ENCODE data around the gene TSPAN13. TPM values are rescaled to one million over a fixed set of nuclear protein-coding genes. Genes with fewer than 3 reads are reported as not detected.

Gene TSPAN13
- total and polyA plus RNA-seq, 2 of the 8 experiments (the other 6 are each of a cell fraction or from before 2014, with no cell fraction given) = 15.3 to 28.1 TPM

GRCh38 chr7:16708511-16708910, 45.0 kb upstream of the TSPAN13 start:
- no peak for TF ChIP-seq RFX5 (IDR thresholded peaks at IDR 0.05; ENCODE audit: borderline replicate concordance, low read depth, low read length)
- no peak for TF ChIP-seq TCF12 (IDR thresholded peaks at IDR 0.05; ENCODE audit: low read depth, low read length)
- TF ChIP-seq USF2 (IDR thresholded peaks at IDR 0.05; ENCODE audit: low read length) = no peak
- no peak for TF ChIP-seq SAP30 (IDR thresholded peaks at IDR 0.05; ENCODE audit: insufficient read depth, insufficient replicate concordance, low read length)
- TF ChIP-seq ZNF274 (IDR thresholded peaks at IDR 0.05; ENCODE audit: borderline replicate concordance, extremely low read depth, low read length) = no peak
- TF ChIP-seq MAX (IDR thresholded peaks at IDR 0.05) = no peak
- TF ChIP-seq CHD2 (IDR thresholded peaks at IDR 0.05; ENCODE audit: low read length) = no peak
- no peak for TF ChIP-seq ATF2 (IDR thresholded peaks at IDR 0.05; ENCODE audit: low read length)
- no peak for TF ChIP-seq CTBP2 (IDR thresholded peaks at IDR 0.05; ENCODE audit: borderline replicate concordance, insufficient read depth, insufficient read length, low read length)
- no peaks in the 10 kb centered on the region for H3K79me1 ChIP-seq (ENCODE audit: low read depth, low read length)
- no peak overlapping the region for H3K14ac ChIP-seq (ENCODE audit: insufficient read length)
- ChIA-PET CTCF (ENCODE audit: partially characterized antibody) (interaction anchor here (1.6 kb wide), 1 partner anchor 14 kb away, joined by 4 read pairs; no protein-coding TSS in a partner anchor), POLR2A (ENCODE audit: partially characterized antibody) (no interaction called here)
- peaks cover 4 to 26% (median 12%) of the 10 kb centered on the region in 4 experiments; a peak in 6 of 8 replicates for H3K36me3 ChIP-seq (ENCODE audit: control insufficient read depth in 2 of 4, insufficient read depth in 4 of 4, low read length in 3 of 4)
- no peak overlapping the region for H3K4ac ChIP-seq (replicated peaks; ENCODE audit: insufficient read length, low read depth, low read length)
- H2AFZ ChIP-seq (ENCODE audit: low read length) = no peak overlapping the region
- H3K23me2 ChIP-seq (ENCODE audit: low read depth, low read length) = no peaks in the 10 kb centered on the region; the same call in 1 of the 2 replicates
- peaks cover 0 to 2% (median 0%) of the 10 kb centered on the region in 4 experiments; a peak in 1 of 7 replicates for H3K4me1 ChIP-seq (replicated peaks in 1 of 4; ENCODE audit: control insufficient read depth in 3 of 4, insufficient read depth in 4 of 4, low read length in 3 of 4)
- no peak overlapping the region for H2BK5ac ChIP-seq (ENCODE audit: low read depth, low read length)
- no peak overlapping the region for H2BK120ac ChIP-seq (replicated peaks; ENCODE audit: low read depth, low read length)
- H3K4me2 ChIP-seq (ENCODE audit: insufficient read depth in 1 of 2, low read depth in 2 of 2, low read length in 2 of 2) = no peak overlapping the region
- H3K9ac ChIP-seq (replicated peaks in 1 of 4; ENCODE audit: extremely low read depth in 1 of 4, low read depth in 3 of 4, low read length in 3 of 4) = no peak overlapping the region
- peaks cover 0 to 1% (median 0%) of the 10 kb centered on the region in 4 experiments; a peak in 1 of 7 replicates for H3K27me3 ChIP-seq (replicated peaks in 1 of 4; ENCODE audit: control insufficient read depth in 3 of 4, extremely low read depth in 1 of 4, insufficient read depth in 3 of 4, low read length in 3 of 4)
- no peaks in the 10 kb centered on the region for H3K79me2 ChIP-seq (ENCODE audit: control insufficient read depth in 1 of 2, insufficient read depth in 2 of 2, low read length in 2 of 2)
- 88% methylated on average over 4 of the region's 4 CpGs; no CpG with 5 or more reads in 1 of the 2 experiments for WGBS, 2 experiments (ENCODE audit: extremely low coverage in 1 of 2, insufficient coverage in 1 of 2, insufficient read length in 1 of 2, insufficient replicate concordance in 2 of 2, low coverage in 1 of 2, low lambda C conversion rate in 2 of 2, missing lambda C conversion rate in 1 of 2)
- no peak overlapping the region for H4K8ac ChIP-seq (ENCODE audit: extremely low read depth, insufficient read depth, low read length)
- no peaks in the 10 kb centered on the region for H4K20me1 ChIP-seq (replicated peaks in 1 of 2; ENCODE audit: control insufficient read depth in 1 of 2, insufficient read depth in 2 of 2, low read length in 2 of 2)
- H4K5ac ChIP-seq (ENCODE audit: insufficient read length, low read depth, low read length) = no peak overlapping the region
- no peak overlapping the region for H3K27ac ChIP-seq (ENCODE audit: low read depth, low read length)
- FAIRE-seq (no peak), DNase-seq (ENCODE audit: low read depth in 1 of 2, low spot score in 2 of 2) (no peak)
- H3K56ac ChIP-seq (replicated peaks; ENCODE audit: insufficient read length, low read depth, low read length) = no peak overlapping the region
- no peak overlapping the region for H4K91ac ChIP-seq (replicated peaks; ENCODE audit: insufficient read length, low read length)
- no peak overlapping the region for H2BK15ac ChIP-seq (ENCODE audit: low read length)
- no peak overlapping the region for H3K4me3 ChIP-seq (ENCODE audit: extremely low read depth in 1 of 4, insufficient read depth in 2 of 4, low read depth in 3 of 4, low read length in 4 of 4)
- no peak overlapping the region for H2BK12ac ChIP-seq (ENCODE audit: low read depth, low read length)
- H3K9me3 ChIP-seq (ENCODE audit: insufficient read depth in 2 of 2, low read depth in 1 of 2, low read length in 1 of 2) = no peaks in the 10 kb centered on the region
- H2BK20ac ChIP-seq (ENCODE audit: low read length) = no peak overlapping the region
- 0 out of 2 replicates have a peak overlapping the region, but pooled peaks have one; percentile 51 for H3K18ac ChIP-seq (ENCODE audit: extremely low read depth, low read length)
- H2AK5ac ChIP-seq (ENCODE audit: low read depth, low read length) = no peak overlapping the region
- H3K23ac ChIP-seq (ENCODE audit: insufficient read length) = no peak overlapping the region
